GM21717 (cell line): ENCODE measurements around the gene OR4D1.

ENCODE experiments used
- ATAC-seq: cut with Tn5 transposase; IDR thresholded peaks from one replicate; pipeline ENCODE4 v1.9.1; 2021; ENCODE audit warnings: mild to moderate bottlenecking, moderate library complexity; ENCODE audit not compliant: unreplicated experiment

OR4D1 gene

DNA sequence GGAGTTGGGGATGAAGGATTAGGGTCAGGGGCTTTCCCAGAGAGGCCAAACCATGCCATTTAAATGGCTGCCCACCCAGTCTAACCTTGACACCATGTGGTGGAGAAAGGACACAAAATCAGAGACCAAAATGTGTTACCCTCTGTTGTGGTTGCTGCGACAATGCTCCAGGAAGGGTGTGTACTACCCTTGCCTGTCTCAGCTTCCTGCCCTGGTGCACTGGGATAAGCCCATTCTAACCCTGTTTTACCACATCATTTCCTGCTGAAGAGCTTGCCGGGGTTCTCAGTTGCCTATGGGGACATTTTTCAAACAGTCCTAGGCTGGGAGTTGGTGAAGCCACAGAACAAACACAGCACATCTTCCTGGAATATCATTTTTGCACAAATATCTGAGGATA, 4.9 kb downstream of the OR4D1 start:
- no peak for ATAC-seq

- no peak for ATAC-seq
Observed at GRCh38 chr17:58153671-58154070, 5.5 kb downstream of the OR4D1 start.

DNA sequence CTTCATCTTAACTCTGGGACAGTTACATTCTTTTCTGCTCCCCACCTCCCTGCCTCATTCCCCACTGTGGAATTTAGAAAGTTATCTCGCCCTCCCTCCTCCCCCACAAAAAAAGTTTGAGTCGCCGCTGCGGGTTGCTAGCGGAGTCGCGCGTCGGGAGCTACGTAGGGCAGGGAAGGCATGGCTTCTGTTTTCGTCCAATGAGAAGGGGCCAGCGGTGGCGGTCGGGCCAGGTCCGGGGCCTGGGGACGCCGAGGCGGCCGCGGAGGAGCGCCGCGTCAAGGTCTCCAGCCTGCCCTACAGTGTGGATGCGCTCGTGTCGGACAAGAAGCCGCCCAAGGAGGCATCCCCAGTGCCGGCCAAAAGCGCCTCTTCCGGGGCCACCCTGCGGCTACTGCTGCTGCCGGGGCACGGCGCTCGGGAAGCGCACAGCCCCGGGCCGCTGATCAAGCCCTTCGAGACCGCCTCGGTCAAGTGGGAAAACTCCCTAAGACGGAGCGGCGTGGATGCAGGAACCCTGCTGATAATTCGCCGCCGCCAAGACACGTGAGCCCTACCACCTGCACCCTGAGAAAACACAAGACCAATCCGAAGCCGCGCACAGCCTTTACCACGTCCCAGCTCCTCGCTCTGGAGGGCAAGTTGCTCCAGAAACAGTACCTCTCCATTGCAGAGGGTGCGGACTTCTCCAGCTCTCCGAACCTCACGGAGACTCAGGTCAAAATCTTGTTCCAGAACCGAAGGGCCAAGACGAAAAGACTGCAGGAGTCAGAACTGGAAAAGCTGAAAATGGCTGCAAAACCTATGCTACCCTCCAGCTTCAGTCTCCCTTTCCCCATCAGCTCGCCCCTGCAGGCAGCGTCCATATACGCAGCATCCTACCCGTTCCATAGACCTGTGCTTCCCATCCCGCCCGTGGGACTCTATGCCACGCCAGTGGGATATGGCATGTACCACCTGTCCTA, 8.9 kb downstream of the OR4D1 start:
- ATAC-seq = no peak

GRCh38 chr17:58158181-58158580, 10.0 kb downstream of the OR4D1 start:
- ATAC-seq = no peak

- no peak for ATAC-seq
Observed at GRCh38 chr17:58161566-58161965, 13.4 kb downstream of the OR4D1 start.

DNA sequence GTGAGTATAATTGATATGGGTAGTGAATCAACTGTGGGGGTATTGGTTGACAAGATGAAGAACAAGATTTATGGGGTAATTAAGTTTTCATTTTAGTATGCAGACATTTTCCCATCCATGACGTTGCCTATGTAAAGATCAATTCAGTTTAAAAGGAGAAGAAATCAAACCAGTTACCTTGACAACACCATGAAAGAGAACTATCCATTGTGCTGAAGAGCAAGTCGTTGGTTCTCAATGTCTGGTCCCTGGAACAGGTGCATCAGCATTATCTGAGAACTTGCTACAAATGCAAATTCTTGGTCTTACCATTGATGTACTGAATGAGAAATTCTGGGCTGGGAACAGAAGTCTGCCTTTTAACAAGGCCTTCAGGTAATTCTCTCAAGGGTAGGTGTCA, 17.8 kb downstream of the OR4D1 start:
- ATAC-seq = no peak

GRCh38 chr17:58166682-58167081, 18.5 kb downstream of the OR4D1 start, which contains the start of gene OR4D2:
Gene OR4D2 (plus strand): TSS chr17:58166982. CDS start chr17:58169656, 2,674 bp downstream.
- ATAC-seq = no peak

GRCh38 chr17:58170622-58171021, 22.4 kb downstream of the OR4D1 start:
- no peak for ATAC-seq

GRCh38 chr17:58172369-58173071, 24.3 kb downstream of the OR4D1 start:
- ATAC-seq = no peak

DNA sequence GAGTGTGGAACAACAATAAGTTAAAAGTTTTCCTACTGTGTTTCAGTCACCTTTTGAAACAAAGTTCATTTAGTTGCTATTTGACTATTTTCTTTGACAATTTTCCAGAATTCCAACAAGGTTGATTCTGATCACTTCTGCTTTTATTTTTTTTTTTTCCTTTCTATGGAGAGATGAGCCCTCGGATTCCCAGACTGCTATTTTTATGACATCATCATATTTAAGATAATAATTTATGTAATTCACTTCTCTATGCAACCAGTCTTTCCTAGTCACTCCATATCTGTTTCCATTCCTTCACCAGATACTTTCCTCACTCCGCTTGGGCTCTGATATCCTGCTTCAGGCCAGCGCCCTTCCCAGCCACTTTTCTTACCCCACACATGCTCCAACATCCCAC, 26.7 kb downstream of the OR4D1 start:
- no peak for ATAC-seq

- ATAC-seq = no peak
Observed at GRCh38 chr17:58176200-58176599, 28.0 kb downstream of the OR4D1 start.

DNA sequence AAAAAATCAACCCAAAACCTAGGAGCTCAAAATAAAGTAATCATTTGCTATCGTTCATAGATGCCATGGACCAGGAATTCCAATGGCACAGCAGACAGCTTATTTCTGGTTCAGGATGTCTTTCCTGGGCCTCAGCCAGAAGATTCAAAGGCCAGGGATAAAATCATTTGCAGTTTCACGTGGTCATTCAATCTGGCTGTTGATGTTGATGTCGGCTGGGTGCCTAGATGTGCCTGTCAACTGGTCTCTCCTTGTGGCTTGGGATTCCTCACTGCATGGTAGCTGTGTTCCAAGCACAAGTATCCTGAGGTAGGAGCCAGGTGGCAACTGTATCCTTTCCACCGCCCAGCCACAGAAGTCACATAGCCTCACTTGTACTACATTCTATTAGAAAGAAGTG, 33.6 kb downstream of the OR4D1 start:
- ATAC-seq = no peak

GRCh38 chr17:58183514-58183913, 35.3 kb downstream of the OR4D1 start:
- ATAC-seq = no peak

DNA sequence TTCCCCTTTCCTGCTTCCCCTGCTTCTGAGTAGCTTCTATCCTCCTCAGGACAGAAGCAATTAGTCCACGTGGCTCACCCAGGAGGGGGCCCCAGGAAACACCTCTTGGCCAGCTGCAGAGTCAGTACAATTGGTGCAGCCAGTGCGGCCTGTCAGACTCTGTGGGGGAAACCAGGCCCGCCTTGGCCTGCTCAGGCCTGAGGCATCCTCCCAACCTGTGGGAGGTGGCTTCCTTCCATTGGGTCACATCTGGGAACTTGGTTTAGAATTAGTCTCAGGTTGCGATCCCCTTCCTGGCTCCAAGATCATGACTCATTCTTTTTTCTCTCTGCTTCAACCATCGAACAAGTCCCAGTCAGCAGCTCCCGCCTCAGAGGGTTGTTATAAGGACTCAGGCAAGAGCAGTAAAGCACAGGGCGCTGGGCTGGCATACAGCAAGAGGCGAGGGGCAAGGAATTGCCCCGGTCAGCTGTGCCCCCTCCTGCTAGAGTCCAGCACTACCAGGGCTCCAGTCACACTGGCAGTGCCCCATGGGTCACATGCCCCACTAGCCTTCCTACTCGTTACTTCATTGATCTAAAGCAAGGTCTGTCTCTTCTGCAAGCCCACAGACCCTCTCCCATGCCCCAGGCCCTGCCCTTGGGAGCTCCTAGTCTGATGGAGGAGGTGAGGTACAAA, 36.3 kb downstream of the OR4D1 start:
- no peak for ATAC-seq

- no peak for ATAC-seq
Observed at GRCh38 chr17:58184986-58185761, 37.0 kb downstream of the OR4D1 start.

GRCh38 chr17:58186591-58186990, 38.4 kb downstream of the OR4D1 start:
- ATAC-seq = no peak

- no peak for ATAC-seq
Observed at GRCh38 chr17:58187063-58187462, 38.9 kb downstream of the OR4D1 start.

GRCh38 chr17:58187675-58188074, 39.5 kb downstream of the OR4D1 start:
- no peak for ATAC-seq

GRCh38 chr17:58189436-58190146, 41.4 kb downstream of the OR4D1 start:
- no peak for ATAC-seq
